Measurements from ENCODE around the gene COL15A1. TPM values are rescaled to one million over a fixed set of nuclear protein-coding genes. Genes with fewer than 3 reads are reported as not detected.

COL15A1 gene
- polyA plus RNA-seq, 4 donors = 0.22 to 12.5 (median 2.5) TPM

DNA sequence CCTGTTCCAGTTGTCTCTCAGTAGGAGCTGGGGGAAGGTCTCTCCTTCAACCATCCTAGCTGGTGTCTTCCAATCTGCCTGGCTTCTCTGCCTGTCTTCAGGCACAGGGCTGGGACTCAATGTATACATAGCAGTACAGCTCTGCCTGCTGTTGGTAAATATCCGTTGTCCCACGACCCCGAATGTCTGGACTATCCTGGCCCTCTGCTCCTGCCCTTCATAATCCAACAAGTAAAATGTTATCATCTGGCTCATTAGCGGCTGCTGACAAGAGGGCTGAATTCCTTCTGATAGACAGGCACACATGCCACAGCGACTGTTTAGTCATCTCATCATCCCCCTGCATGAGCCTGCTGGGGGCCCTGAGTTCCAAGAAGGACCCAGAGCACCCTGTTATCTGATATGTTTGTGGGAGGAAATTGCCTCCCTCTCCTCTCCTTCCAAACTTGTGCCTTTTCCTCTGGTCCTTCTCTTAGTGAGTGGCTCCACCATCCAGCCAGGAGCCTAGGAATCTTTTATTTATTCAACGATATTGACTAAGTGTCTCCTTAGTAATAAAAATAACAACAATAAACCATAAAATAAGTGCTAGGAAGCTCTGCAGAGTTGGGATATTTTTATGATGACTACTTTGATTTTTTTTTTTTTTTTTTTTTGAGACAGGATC is 131.7 kb downstream of the COL15A1 start:
- FAIRE-seq (no peak), DNase-seq (no peak)
- Histone ChIP-seq H3K4me1 (ENCODE audit: control insufficient read depth in 3 of 3, insufficient read depth in 2 of 3, low read depth in 1 of 3, low read length in 2 of 3) (peaks cover 0 to 2% (median 0%) of the 10 kb centered on the region in 3 donors), H3K36me3 (ENCODE audit: control insufficient read depth in 3 of 3, insufficient read depth in 2 of 3, low read depth in 1 of 3, low read length in 3 of 3) (no peaks in the 10 kb centered on the region), H3K27me3 (ENCODE audit: control insufficient read depth in 3 of 3, insufficient read depth in 3 of 3, low read length in 3 of 3) (peaks cover 0 to 2% (median 0%) of the 10 kb centered on the region in 3 donors), H3K4me3 (ENCODE audit: low read depth in 1 of 3, low read length in 3 of 3) (no peak overlapping the region), H3K27ac (ENCODE audit: low read depth in 1 of 3, low read length in 2 of 3) (no peak overlapping the region), H3K9me3 (ENCODE audit: control insufficient read depth in 2 of 2, insufficient read depth in 1 of 2, low read depth in 1 of 2, low read length in 1 of 2) (no peaks in the 10 kb centered on the region)
- WGBS, 3 donors = 35 to 50% (median 48%) methylated on average over 6 of the region's 6 CpGs

DNA sequence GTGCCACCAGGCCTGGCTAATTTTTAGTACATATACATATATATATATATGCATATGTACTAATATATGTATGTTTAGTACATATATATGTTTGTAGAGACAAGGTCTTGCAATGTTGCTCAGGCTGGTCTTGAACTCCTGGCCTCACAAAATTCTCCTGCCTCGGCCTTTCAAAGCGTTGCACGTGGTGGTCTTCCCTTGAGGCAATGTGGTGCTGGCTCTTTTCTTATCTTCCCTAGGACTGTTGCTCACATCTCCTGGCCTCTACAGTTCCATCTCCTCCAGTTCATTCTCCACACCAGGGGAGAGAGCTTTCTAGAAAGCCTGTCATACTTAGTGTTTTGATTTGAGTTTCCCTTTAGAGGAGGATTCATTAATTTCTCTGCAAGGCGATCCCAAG is 132.3 kb downstream of the COL15A1 start:
- FAIRE-seq (no peak), DNase-seq (no peak)
- Histone ChIP-seq H3K27me3 (ENCODE audit: control insufficient read depth in 3 of 3, insufficient read depth in 3 of 3, low read length in 3 of 3) (peaks cover 0 to 2% (median 0%) of the 10 kb centered on the region in 3 donors), H3K4me1 (ENCODE audit: control insufficient read depth in 3 of 3, insufficient read depth in 2 of 3, low read depth in 1 of 3, low read length in 2 of 3) (peaks cover 0 to 2% (median 0%) of the 10 kb centered on the region in 3 donors), H3K9me3 (ENCODE audit: control insufficient read depth in 2 of 2, insufficient read depth in 1 of 2, low read depth in 1 of 2, low read length in 1 of 2) (no peaks in the 10 kb centered on the region), H3K27ac (ENCODE audit: low read depth in 1 of 3, low read length in 2 of 3) (no peak overlapping the region), H3K4me3 (ENCODE audit: low read depth in 1 of 3, low read length in 3 of 3) (no peak overlapping the region), H3K36me3 (ENCODE audit: control insufficient read depth in 3 of 3, insufficient read depth in 2 of 3, low read depth in 1 of 3, low read length in 3 of 3) (no peaks in the 10 kb centered on the region)
- 84 to 94% (median 88%) methylated on average over 4 of the region's 4 CpGs for WGBS, 3 donors

DNA sequence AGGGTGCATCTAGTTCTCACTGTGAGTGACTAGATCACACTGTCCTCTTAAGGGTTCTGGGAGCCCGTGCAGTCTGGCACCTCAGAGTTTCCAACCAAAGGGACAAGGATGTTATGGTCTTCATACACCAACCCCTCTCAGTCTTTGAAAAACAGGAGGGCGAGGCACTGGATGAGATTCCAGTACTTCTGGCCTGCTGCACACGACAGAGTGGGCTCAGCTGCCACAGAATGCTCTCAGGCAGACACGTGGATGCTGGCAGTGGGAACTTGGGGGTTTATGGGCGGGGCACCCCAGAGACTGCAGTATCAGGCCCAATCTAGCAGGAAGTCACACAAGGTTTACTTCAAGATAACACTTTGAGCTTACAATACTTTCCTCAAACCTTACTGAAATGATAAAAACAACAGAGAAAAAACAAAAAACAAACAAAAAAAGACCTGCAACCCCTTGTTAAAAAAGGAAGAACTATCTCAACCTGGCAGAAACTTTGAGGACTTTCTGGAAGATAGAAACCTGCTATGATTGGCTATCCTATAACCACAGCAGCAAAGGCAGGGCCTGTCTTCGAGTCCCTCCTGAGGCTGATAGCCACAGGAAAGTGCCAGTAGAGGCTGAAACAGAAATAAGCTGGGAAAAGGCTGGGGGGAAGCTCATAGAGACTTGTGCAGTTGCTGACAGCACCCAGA is 132.9 kb downstream of the COL15A1 start:
- WGBS, 3 donors = 33 to 49% (median 40%) methylated on average over 6 of the region's 6 CpGs
- H3K4me1 ChIP-seq (ENCODE audit: control insufficient read depth in 3 of 3, insufficient read depth in 2 of 3, low read depth in 1 of 3, low read length in 2 of 3) = peaks cover 0 to 2% (median 0%) of the 10 kb centered on the region in 3 donors
- peak overlapping the region in 2 of 3 donors; percentile 21 to 60 for H3K27ac ChIP-seq (ENCODE audit: low read depth in 1 of 3, low read length in 2 of 3)
- FAIRE-seq (no peak), DNase-seq (peak in 1 of 2 donors; percentile 49)
- H3K36me3 ChIP-seq (ENCODE audit: control insufficient read depth in 3 of 3, insufficient read depth in 2 of 3, low read depth in 1 of 3, low read length in 3 of 3) = no peaks in the 10 kb centered on the region
- peaks cover 0 to 2% (median 0%) of the 10 kb centered on the region in 3 donors for H3K27me3 ChIP-seq (ENCODE audit: control insufficient read depth in 3 of 3, insufficient read depth in 3 of 3, low read length in 3 of 3)
- no peak overlapping the region for H3K4me3 ChIP-seq (ENCODE audit: low read depth in 1 of 3, low read length in 3 of 3)
- no peaks in the 10 kb centered on the region for H3K9me3 ChIP-seq (ENCODE audit: control insufficient read depth in 2 of 2, insufficient read depth in 1 of 2, low read depth in 1 of 2, low read length in 1 of 2)

DNA sequence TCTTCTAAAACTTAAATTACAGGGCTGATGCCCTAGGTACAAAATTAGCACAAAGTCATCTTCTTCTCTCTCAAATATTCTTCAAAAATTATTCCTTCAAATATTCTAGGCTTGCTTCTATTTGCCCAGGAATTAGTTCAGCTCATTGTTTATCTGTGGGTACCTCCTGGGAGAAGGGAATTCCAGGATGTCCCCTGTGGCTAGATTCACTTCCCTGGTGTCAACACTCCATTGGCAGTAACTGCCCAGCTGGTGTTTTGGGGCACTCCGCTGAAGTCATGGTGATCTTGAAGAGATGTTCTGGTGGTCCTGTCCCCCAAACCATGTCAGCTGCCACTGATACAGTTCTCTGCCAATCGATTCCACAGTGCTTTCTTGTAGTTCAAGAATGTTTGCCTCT is 135.0 kb downstream of the COL15A1 start:
- H3K36me3 ChIP-seq (ENCODE audit: control insufficient read depth in 3 of 3, insufficient read depth in 2 of 3, low read depth in 1 of 3, low read length in 3 of 3) = no peaks in the 10 kb centered on the region
- H3K4me3 ChIP-seq (ENCODE audit: low read depth in 1 of 3, low read length in 3 of 3) = no peak overlapping the region
- peaks cover 0 to 2% (median 0%) of the 10 kb centered on the region in 3 donors for H3K4me1 ChIP-seq (ENCODE audit: control insufficient read depth in 3 of 3, insufficient read depth in 2 of 3, low read depth in 1 of 3, low read length in 2 of 3)
- no peak for FAIRE-seq
- DNase-seq = no peak
- peaks cover 0 to 2% (median 0%) of the 10 kb centered on the region in 3 donors for H3K27me3 ChIP-seq (ENCODE audit: control insufficient read depth in 3 of 3, insufficient read depth in 3 of 3, low read length in 3 of 3)
- H3K27ac ChIP-seq (ENCODE audit: low read depth in 1 of 3, low read length in 2 of 3) = no peak overlapping the region
- WGBS, 3 donors = 71 to 87% (median 85%) methylated on average over 2 of the region's 2 CpGs
- H3K9me3 ChIP-seq (ENCODE audit: control insufficient read depth in 2 of 2, insufficient read depth in 1 of 2, low read depth in 1 of 2, low read length in 1 of 2) = no peaks in the 10 kb centered on the region

DNA sequence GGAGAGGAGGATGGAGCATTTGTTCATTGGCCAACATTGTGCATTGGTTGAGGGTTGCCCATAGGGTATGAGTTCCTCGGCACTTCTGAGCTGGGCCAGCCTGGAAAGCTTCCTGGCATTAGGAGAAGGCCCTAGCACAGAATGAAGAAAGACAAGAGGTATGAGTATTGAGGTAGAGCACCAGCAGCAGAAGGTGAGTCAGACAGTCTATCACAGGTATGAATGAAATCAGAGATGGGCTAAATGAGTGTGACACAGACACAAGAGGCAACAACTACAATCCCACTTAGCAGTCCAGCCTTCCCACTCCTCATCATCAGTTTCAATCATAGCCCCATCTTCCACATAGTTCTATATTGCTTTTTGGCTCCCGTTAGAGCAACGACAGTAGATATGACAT is 135.8 kb downstream of the COL15A1 start:
- FAIRE-seq = no peak

DNA sequence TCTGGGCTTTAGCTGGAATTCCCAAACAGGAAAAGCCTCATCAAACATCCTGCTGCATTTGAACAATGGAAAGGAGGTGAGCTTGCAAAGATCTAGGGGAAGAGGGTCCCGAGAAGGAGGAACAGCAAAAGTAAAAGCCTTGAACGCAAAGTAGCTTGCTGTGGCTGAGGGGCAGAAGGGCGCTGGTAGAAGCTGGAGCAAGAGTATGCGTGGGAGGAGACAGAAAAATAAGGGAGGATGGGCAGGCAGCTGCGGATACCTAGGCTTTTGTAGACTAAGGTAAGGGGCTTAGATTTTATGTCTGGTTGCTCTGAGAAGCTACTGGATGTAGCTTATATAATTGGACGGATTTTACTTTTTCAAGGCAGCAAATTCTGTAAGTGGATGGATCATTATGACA is 139.3 kb downstream of the COL15A1 start:
- H3K4me1 ChIP-seq (ENCODE audit: control insufficient read depth in 3 of 3, insufficient read depth in 2 of 3, low read depth in 1 of 3, low read length in 2 of 3) = no peaks in the 10 kb centered on the region
- no peak overlapping the region for H3K27ac ChIP-seq (ENCODE audit: low read depth in 1 of 3, low read length in 2 of 3)
- 67 to 78% (median 77%) methylated on average over 6 of the region's 6 CpGs for WGBS, 3 donors
- DNase-seq (no peak), FAIRE-seq (no peak)
- H3K4me3 ChIP-seq (ENCODE audit: low read depth in 1 of 3, low read length in 3 of 3) = no peak overlapping the region
- H3K36me3 ChIP-seq (ENCODE audit: control insufficient read depth in 3 of 3, insufficient read depth in 2 of 3, low read depth in 1 of 3, low read length in 3 of 3) = no peaks in the 10 kb centered on the region
- H3K9me3 ChIP-seq (ENCODE audit: control insufficient read depth in 2 of 2, insufficient read depth in 1 of 2, low read depth in 1 of 2, low read length in 1 of 2) = no peaks in the 10 kb centered on the region
- H3K27me3 ChIP-seq (ENCODE audit: control insufficient read depth in 3 of 3, insufficient read depth in 3 of 3, low read length in 3 of 3) = peaks cover 0 to 4% (median 0%) of the 10 kb centered on the region in 3 donors

More for the DNA sequence above, 135.8 kb downstream of the COL15A1 start:
- peaks cover 0 to 2% (median 0%) of the 10 kb centered on the region in 3 donors for H3K4me1 ChIP-seq (ENCODE audit: control insufficient read depth in 3 of 3, insufficient read depth in 2 of 3, low read depth in 1 of 3, low read length in 2 of 3)
- no peak overlapping the region for H3K27ac ChIP-seq (ENCODE audit: low read depth in 1 of 3, low read length in 2 of 3)
- H3K27me3 ChIP-seq (ENCODE audit: control insufficient read depth in 3 of 3, insufficient read depth in 3 of 3, low read length in 3 of 3) = peaks cover 0 to 2% (median 0%) of the 10 kb centered on the region in 3 donors
- H3K4me3 ChIP-seq (ENCODE audit: low read depth in 1 of 3, low read length in 3 of 3) = no peak overlapping the region
- WGBS, 3 donors = 84 to 92% (median 87%) methylated on average over 3 of the region's 3 CpGs
- no peaks in the 10 kb centered on the region for H3K36me3 ChIP-seq (ENCODE audit: control insufficient read depth in 3 of 3, insufficient read depth in 2 of 3, low read depth in 1 of 3, low read length in 3 of 3)
- no peak for DNase-seq
- H3K9me3 ChIP-seq (ENCODE audit: control insufficient read depth in 2 of 2, insufficient read depth in 1 of 2, low read depth in 1 of 2, low read length in 1 of 2) = no peaks in the 10 kb centered on the region

DNA sequence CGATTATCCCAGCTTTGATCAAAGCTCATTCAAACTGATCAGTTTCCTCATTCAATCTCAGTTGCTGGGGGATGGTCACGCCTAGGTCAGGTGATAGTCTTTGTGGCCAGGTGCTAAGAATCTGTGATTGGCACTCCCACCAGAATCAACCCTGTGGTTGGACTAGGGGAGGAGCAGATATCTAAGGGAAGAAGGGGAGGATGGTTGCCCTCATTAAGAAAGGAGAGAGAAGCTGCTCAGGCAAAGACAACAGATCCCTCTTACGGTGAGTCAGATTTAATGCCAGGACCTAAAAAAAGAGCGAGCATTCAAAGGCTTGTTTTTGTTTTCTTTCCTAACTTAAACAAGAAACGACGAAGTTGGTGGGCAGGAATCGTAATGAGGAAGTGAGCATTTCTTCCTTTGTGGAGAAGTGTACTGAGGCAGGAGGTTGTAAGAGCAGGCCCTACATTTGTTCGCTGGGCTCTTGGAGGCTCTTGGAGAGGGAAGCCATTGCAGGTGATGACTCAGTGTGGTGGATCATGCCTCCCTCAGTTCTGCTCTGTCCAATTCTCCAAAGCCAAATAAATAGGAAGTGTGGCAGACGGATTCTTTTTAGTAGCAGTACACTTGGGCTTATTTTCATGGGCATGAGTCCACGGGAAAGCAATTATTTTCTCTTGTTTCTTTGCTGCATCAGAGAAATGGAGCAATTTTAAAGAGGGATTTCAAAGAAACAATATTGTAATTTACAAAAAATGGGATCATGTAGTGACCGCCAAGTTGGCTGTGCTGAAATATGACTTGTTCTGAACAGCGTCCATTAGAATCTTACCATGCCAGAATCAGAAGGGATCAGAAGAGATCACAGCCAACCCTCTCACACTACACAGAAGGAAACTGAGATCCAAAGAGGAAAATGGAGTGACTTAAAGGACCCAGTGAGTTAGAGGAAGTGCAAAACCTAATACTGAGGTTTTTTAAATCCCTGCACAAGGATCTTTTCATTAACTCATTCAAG is 142.5 kb downstream of the COL15A1 start:
- Histone ChIP-seq H3K27ac (ENCODE audit: low read depth in 1 of 3, low read length in 2 of 3) (no peak overlapping the region), H3K9me3 (ENCODE audit: control insufficient read depth in 2 of 2, insufficient read depth in 1 of 2, low read depth in 1 of 2, low read length in 1 of 2) (peaks cover 0 to 8% of the 10 kb centered on the region in 2 donors), H3K4me3 (ENCODE audit: low read depth in 1 of 3, low read length in 3 of 3) (no peak overlapping the region), H3K36me3 (ENCODE audit: control insufficient read depth in 3 of 3, insufficient read depth in 2 of 3, low read depth in 1 of 3, low read length in 3 of 3) (no peaks in the 10 kb centered on the region), H3K27me3 (ENCODE audit: control insufficient read depth in 3 of 3, insufficient read depth in 3 of 3, low read length in 3 of 3) (peaks cover 0 to 3% (median 0%) of the 10 kb centered on the region in 3 donors), H3K4me1 (ENCODE audit: control insufficient read depth in 3 of 3, insufficient read depth in 2 of 3, low read depth in 1 of 3, low read length in 2 of 3) (no peaks in the 10 kb centered on the region)
- 71 to 76% (median 74%) methylated on average over 12 of the region's 12 CpGs for WGBS, 3 donors
- no peak for DNase-seq
- no peak for FAIRE-seq

DNA sequence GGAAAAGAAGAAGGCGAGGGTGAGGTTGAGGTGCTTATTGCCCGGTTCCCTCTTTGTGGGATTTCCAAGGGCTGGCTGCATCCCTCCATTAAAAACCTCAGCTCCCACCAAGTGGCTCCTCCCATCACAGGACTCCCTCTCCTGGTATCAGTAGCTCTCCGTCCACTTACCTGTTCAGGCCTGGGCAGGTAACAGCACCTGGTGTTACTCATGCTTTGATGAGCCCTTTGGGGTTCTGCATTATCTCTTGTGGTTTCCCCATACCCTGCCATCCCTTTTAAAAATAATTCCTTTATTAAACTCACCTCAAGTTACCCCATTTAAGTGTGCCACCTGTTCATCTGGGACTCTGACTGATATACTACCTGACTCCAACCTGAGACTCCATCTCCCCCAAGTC is 143.8 kb downstream of the COL15A1 start:
- DNase-seq (no peak), FAIRE-seq (no peak)
- H3K4me3 ChIP-seq (ENCODE audit: low read depth in 1 of 3, low read length in 3 of 3) = no peak overlapping the region
- no peaks in the 10 kb centered on the region for H3K36me3 ChIP-seq (ENCODE audit: control insufficient read depth in 3 of 3, insufficient read depth in 2 of 3, low read depth in 1 of 3, low read length in 3 of 3)
- no peak overlapping the region for H3K27ac ChIP-seq (ENCODE audit: low read depth in 1 of 3, low read length in 2 of 3)
- H3K4me1 ChIP-seq (ENCODE audit: control insufficient read depth in 3 of 3, insufficient read depth in 2 of 3, low read depth in 1 of 3, low read length in 2 of 3) = no peaks in the 10 kb centered on the region
- WGBS, 3 donors = 93% methylated on average over 3 of the region's 3 CpGs
- H3K9me3 ChIP-seq (ENCODE audit: control insufficient read depth in 2 of 2, insufficient read depth in 1 of 2, low read depth in 1 of 2, low read length in 1 of 2) = peaks cover 0 to 8% of the 10 kb centered on the region in 2 donors
- peaks cover 0 to 3% (median 0%) of the 10 kb centered on the region in 3 donors for H3K27me3 ChIP-seq (ENCODE audit: control insufficient read depth in 3 of 3, insufficient read depth in 3 of 3, low read length in 3 of 3)

Data from small intestine (tissue), 7 donors.